ENCODE results near the gene BMP8A.

BMP8A gene

GRCh38 chr1:39491146-39491921 lies at the start of gene BMP8A:
Gene BMP8A (plus strand): TSS chr1:39491636. CDS start chr1:39491992, 356 bp downstream.
- H4K20me1 ChIP-seq (ENCODE audit: insufficient read depth, low read length), result peaks cover 5% of the 10 kb centered on the region; the same call in 1 of the 2 replicates
- peaks cover 5% of the 10 kb centered on the region for H3K4me1 ChIP-seq (ENCODE audit: insufficient read depth, low read length)
- no peaks in the 10 kb centered on the region for H3K27me3 ChIP-seq (ENCODE audit: insufficient read depth, low read length, poor library complexity)
- no peaks in the 10 kb centered on the region for H3K9me3 ChIP-seq (ENCODE audit: insufficient read depth, low read length, severe bottlenecking)
- H3K36me3 ChIP-seq (ENCODE audit: insufficient read depth, low read length), result peaks cover 16% of the 10 kb centered on the region; the same call in 1 of the 2 replicates
- H2AFZ ChIP-seq (ENCODE audit: low read depth, low read length), result peak within 1 kb of the TSS; percentile 65; the same call in 1 of the 2 replicates
- peak within 1 kb of the TSS in 1 of 2 experiments; percentile 54; a peak in 2 of 4 replicates for H3K4me3 ChIP-seq (ENCODE audit: low read depth in 1 of 2, low read length in 2 of 2)
- H3K79me2 ChIP-seq (ENCODE audit: insufficient read depth, low read length), result no peaks in the 10 kb centered on the region
- no peak within 1 kb of the TSS for H3K27ac ChIP-seq (ENCODE audit: low read length)
- peak; percentile 58 for DNase-seq
- TF ChIP-seq EZH2 (IDR thresholded peaks at IDR 0.05; ENCODE audit: borderline replicate concordance, low read depth, low read length, severe bottlenecking) (no peak), CTCF (IDR thresholded peaks at IDR 0.05; ENCODE audit: borderline replicate concordance, extremely low read depth, low read length, poor library complexity, severe bottlenecking) (no peak)
- H3K4me2 ChIP-seq (ENCODE audit: insufficient read depth, low read length), result peak within 1 kb of the TSS; percentile 71
- ATAC-seq (ENCODE audit: insufficient read depth, low read depth), result peak; percentile 87
- H3K9ac ChIP-seq (ENCODE audit: low read depth, low read length), result 0 out of 2 replicates have a peak within 1 kb of the TSS, but pooled peaks have one; percentile 15

GRCh38 chr1:39441797-39442196 lies 49.6 kb upstream of the BMP8A start:
- DNase-seq, result no peak
- Histone ChIP-seq H3K36me3 (ENCODE audit: insufficient read depth, low read length) (peaks cover 89% of the 10 kb centered on the region), H3K27ac (ENCODE audit: low read length) (no peak overlapping the region), H2AFZ (ENCODE audit: low read depth, low read length) (no peak overlapping the region), H3K4me1 (ENCODE audit: insufficient read depth, low read length) (no peaks in the 10 kb centered on the region), H3K4me2 (ENCODE audit: insufficient read depth, low read length) (no peak overlapping the region), H4K20me1 (ENCODE audit: insufficient read depth, low read length) (no peaks in the 10 kb centered on the region), H3K4me3 (ENCODE audit: low read depth in 1 of 2, low read length in 2 of 2) (no peak overlapping the region), H3K27me3 (ENCODE audit: insufficient read depth, low read length, poor library complexity) (no peaks in the 10 kb centered on the region), H3K79me2 (ENCODE audit: insufficient read depth, low read length) (no peaks in the 10 kb centered on the region), H3K9ac (ENCODE audit: low read depth, low read length) (no peak overlapping the region), H3K9me3 (ENCODE audit: insufficient read depth, low read length, severe bottlenecking) (no peaks in the 10 kb centered on the region)
- no peak for TF ChIP-seq EZH2 (IDR thresholded peaks at IDR 0.05; ENCODE audit: borderline replicate concordance, low read depth, low read length, severe bottlenecking)
- TF ChIP-seq CTCF (IDR thresholded peaks at IDR 0.05; ENCODE audit: borderline replicate concordance, extremely low read depth, low read length, poor library complexity, severe bottlenecking), result no peak
- no peak for ATAC-seq (ENCODE audit: insufficient read depth, low read depth)

- H3K9me3 ChIP-seq (ENCODE audit: insufficient read depth, low read length, severe bottlenecking), result no peaks in the 10 kb centered on the region
- no peak overlapping the region for H3K27ac ChIP-seq (ENCODE audit: low read length)
- H3K4me2 ChIP-seq (ENCODE audit: insufficient read depth, low read length), result no peak overlapping the region
- H3K4me1 ChIP-seq (ENCODE audit: insufficient read depth, low read length), result no peaks in the 10 kb centered on the region
- no peak for TF ChIP-seq EZH2 (IDR thresholded peaks at IDR 0.05; ENCODE audit: borderline replicate concordance, low read depth, low read length, severe bottlenecking)
- no peak for TF ChIP-seq CTCF (IDR thresholded peaks at IDR 0.05; ENCODE audit: borderline replicate concordance, extremely low read depth, low read length, poor library complexity, severe bottlenecking)
- H2AFZ ChIP-seq (ENCODE audit: low read depth, low read length), result no peak overlapping the region
- no peaks in the 10 kb centered on the region for H3K27me3 ChIP-seq (ENCODE audit: insufficient read depth, low read length, poor library complexity)
- H3K36me3 ChIP-seq (ENCODE audit: insufficient read depth, low read length), result peaks cover 92% of the 10 kb centered on the region
- ATAC-seq (ENCODE audit: insufficient read depth, low read depth) (no peak), DNase-seq (no peak)
- no peak overlapping the region for H3K4me3 ChIP-seq (ENCODE audit: low read depth in 1 of 2, low read length in 2 of 2)
- no peaks in the 10 kb centered on the region for H4K20me1 ChIP-seq (ENCODE audit: insufficient read depth, low read length)
- H3K79me2 ChIP-seq (ENCODE audit: insufficient read depth, low read length), result no peaks in the 10 kb centered on the region
- H3K9ac ChIP-seq (ENCODE audit: low read depth, low read length), result no peak overlapping the region
Observed at GRCh38 chr1:39445573-39445972, 45.9 kb upstream of the BMP8A start.

All from DND-41 (cell line).